GM23338 (cell line): Measurements from ENCODE around the gene CLPX. TPM values are rescaled to one million over a fixed set of nuclear protein-coding genes. Genes with fewer than 3 reads are reported as not detected.

ENCODE experiments used
- ATAC-seq: fragments of 200-7000 bp; cut with Tn5 transposase; 3 replicates; pipeline ENCODE4 v1.9.1; 2020
- DNase-seq: peaks from one replicate; pipeline ENCODE4 v3.0.0-alpha.2; 2015; ENCODE audit warnings: low spot score
- H2AFZ ChIP-seq: fragments of 200-600 bp; sonication (generic); 2 replicates; pipeline ENCODE4 v1.8.0; 2016; ENCODE audit warnings: antibody characterized with exemption, mild to moderate bottlenecking, moderate library complexity
- H3F3A ChIP-seq: fragments of 200-600 bp; sonication (generic); replicated peaks from 2 replicates; pipeline ENCODE4 v1.8.0; 2017; ENCODE audit warnings: antibody characterized with exemption, mixed run types, low read depth
- H3K27ac ChIP-seq: fragments of 200-600 bp; sonication (generic); 2 replicates; pipeline ENCODE4 v1.6.1; 2016; ENCODE audit warnings: low read depth
- H3K27me3 ChIP-seq: fragments of 200-600 bp; sonication (generic); 2 replicates; pipeline ENCODE4 v1.8.0; 2016; ENCODE audit warnings: mild to moderate bottlenecking, mixed run types, moderate library complexity; ENCODE audit not compliant: insufficient read depth
- H3K36me3 ChIP-seq: fragments of 200-600 bp; sonication (generic); 2 replicates; pipeline ENCODE4 v1.8.0; 2016; ENCODE audit warnings: mild to moderate bottlenecking; ENCODE audit not compliant: insufficient read depth
- H3K4me1 ChIP-seq: fragments of 200-600 bp; sonication (generic); 2 replicates; pipeline ENCODE4 v1.8.0; 2016; ENCODE audit warnings: mild to moderate bottlenecking, moderate library complexity; ENCODE audit not compliant: insufficient read depth
- H3K4me2 ChIP-seq: fragments of 200-600 bp; sonication (generic); 2 replicates; pipeline ENCODE4 v1.7.1; 2017; ENCODE audit warnings: mixed run types
- H3K4me3 ChIP-seq: fragments of 200-600 bp; sonication (generic); 2 replicates; pipeline ENCODE4 v1.6.1; 2016; ENCODE audit warnings: mixed run types
- H3K79me2 ChIP-seq: fragments of 200-600 bp; sonication (generic); replicated peaks from 2 replicates; pipeline ENCODE4 v1.8.0; 2017; ENCODE audit warnings: mild to moderate bottlenecking; ENCODE audit not compliant: insufficient read depth
- H3K9me2 ChIP-seq: fragments of 200-600 bp; sonication (generic); 2 replicates; pipeline ENCODE4 v1.8.0; 2017; ENCODE audit not compliant: insufficient read depth
- H4K20me1 ChIP-seq: fragments of 200-600 bp; sonication (generic); replicated peaks from 2 replicates; pipeline ENCODE4 v1.8.0; 2017; ENCODE audit warnings: mild to moderate bottlenecking; ENCODE audit not compliant: insufficient read depth
- H3K27ac Mint-ChIP-seq: 2 replicates; pipeline ENCODE4 v1.8.0; 2020; ENCODE audit warnings: inconsistent platforms, mild to moderate bottlenecking, moderate library complexity, mixed read lengths
- H3K27me3 Mint-ChIP-seq: 3 replicates; pipeline ENCODE4 v1.8.0; 2022; ENCODE audit warnings: low read depth, mild to moderate bottlenecking, moderate library complexity, mixed read lengths, inconsistent platforms; ENCODE audit not compliant: insufficient read depth, poor library complexity
- H3K36me3 Mint-ChIP-seq: 3 replicates; pipeline ENCODE4 v1.8.0; 2021; ENCODE audit warnings: low read depth, mild to moderate bottlenecking, inconsistent platforms, moderate library complexity, mixed read lengths
- H3K4me1 Mint-ChIP-seq: 3 replicates; pipeline ENCODE4 v1.8.0; 2020; ENCODE audit warnings: mild to moderate bottlenecking, inconsistent platforms, mixed read lengths
- H3K4me3 Mint-ChIP-seq: 3 replicates; pipeline ENCODE4 v1.8.0; 2021; ENCODE audit warnings: moderate library complexity, mild to moderate bottlenecking, inconsistent platforms, mixed read lengths
- H3K9me3 Mint-ChIP-seq: 3 replicates; pipeline ENCODE4 v1.8.0; 2020; ENCODE audit warnings: moderate library complexity, mild to moderate bottlenecking, inconsistent platforms, mixed read lengths
- ETS1 ChIP-seq: IDR thresholded peaks from 2 replicates; pipeline ENCODE4 v1.6.1; 2016; ENCODE audit warnings: antibody characterized with exemption
- EZH2 ChIP-seq: fragments of 200-600 bp; sonication (generic); IDR thresholded peaks from one replicate; pipeline ENCODE4 v1.8.0; 2017; ENCODE audit warnings: antibody characterized with exemption, mild to moderate bottlenecking, low read depth; ENCODE audit not compliant: unreplicated experiment
- EZH2phosphoT487 ChIP-seq: fragments of 200-600 bp; sonication (generic); IDR thresholded peaks from one replicate; pipeline ENCODE4 v1.8.1; 2018; ENCODE audit warnings: antibody characterized with exemption; ENCODE audit not compliant: unreplicated experiment
- JUNB ChIP-seq: IDR thresholded peaks from one replicate; pipeline ENCODE4 v1.6.1; 2016; ENCODE audit warnings: antibody characterized with exemption; ENCODE audit not compliant: unreplicated experiment
- STAT1 ChIP-seq: IDR thresholded peaks from one replicate; pipeline ENCODE4 v1.6.1; 2016; ENCODE audit warnings: antibody characterized with exemption; ENCODE audit not compliant: unreplicated experiment
- polyA plus RNA-seq: library from polyadenylated mRNA; unstranded; fragments of >200 nt; fragmentation: Nextera tagmentation; extraction: Ambion mirVana; gene quantifications from 2 replicates; pipeline ENCODE4 v1.2.1, GENCODE V29; 2016
- total RNA-seq: library from RNA; depleted of rRNA; stranded (reverse); fragments of >200 nt; shearing (Covaris generic); gene quantifications from 2 replicates; pipeline ENCODE4 v1.2.3, GENCODE V29; 2014

The CLPX gene
- total and polyA plus RNA-seq, 2 experiments from 2014 or later = 18.9 to 40.6 TPM

GRCh38 chr15:65211482-65211982 lies 26.4 kb upstream of the CLPX start:
- Histone ChIP-seq H3F3A (no peaks in the 10 kb centered on the region), H3K27me3 (no peaks in the 10 kb centered on the region), H2AFZ (no peak overlapping the region), H3K9me2 (no peaks in the 10 kb centered on the region; the same call in 1 of the 2 replicates), H3K4me1 (no peaks in the 10 kb centered on the region), H4K20me1 (no peaks in the 10 kb centered on the region), H3K79me2 (no peaks in the 10 kb centered on the region), H3K4me2 (no peak overlapping the region), H3K36me3 (no peaks in the 10 kb centered on the region), H3K27ac (no peak overlapping the region), H3K4me3 (no peak overlapping the region)
- no peaks in the 10 kb centered on the region for H3K9me3 Mint-ChIP-seq
- no peaks in the 10 kb centered on the region; the same call in 2 of the 3 replicates for H3K36me3 Mint-ChIP-seq
- H3K27me3 Mint-ChIP-seq = peaks cover 6% of the 10 kb centered on the region
- ATAC-seq (peak; percentile 30), DNase-seq (no peak)
- no peak overlapping the region for H3K4me3 Mint-ChIP-seq
- H3K27ac Mint-ChIP-seq = no peak overlapping the region
- H3K4me1 Mint-ChIP-seq = peaks cover 12% of the 10 kb centered on the region
- TF ChIP-seq JUNB (no peak), EZH2 (no peak), STAT1 (no peak), ETS1 (no peak)

GRCh38 chr15:65210770-65211481 lies 25.8 kb upstream of the CLPX start, which contains the start of gene CILP:
Gene CILP, minus strand, starts transcription at chr15:65211473. Its CDS starts 1,718 bp downstream, at chr15:65209755.
- no peaks in the 10 kb centered on the region for H3K36me3 ChIP-seq
- H3F3A ChIP-seq = no peaks in the 10 kb centered on the region
- Mint-ChIP-seq H3K4me1 (peaks cover 12% of the 10 kb centered on the region), H3K36me3 (no peaks in the 10 kb centered on the region; the same call in 2 of the 3 replicates), H3K4me3 (no peak within 1 kb of the TSS), H3K9me3 (no peaks in the 10 kb centered on the region), H3K27me3 (peaks cover 6% of the 10 kb centered on the region), H3K27ac (no peak within 1 kb of the TSS)
- H4K20me1 ChIP-seq = no peaks in the 10 kb centered on the region
- TF ChIP-seq EZH2phosphoT487 (no peak), ETS1 (no peak)
- DNase-seq (no peak), ATAC-seq (no peak)
- no peak within 1 kb of the TSS for H3K27ac ChIP-seq
- H3K9me2 ChIP-seq = no peaks in the 10 kb centered on the region; the same call in 1 of the 2 replicates
- peak within 1 kb of the TSS; percentile 69; the same call in 1 of the 2 replicates for H2AFZ ChIP-seq
- H3K4me1 ChIP-seq = no peaks in the 10 kb centered on the region
- H3K27me3 ChIP-seq = no peaks in the 10 kb centered on the region
- H3K4me2 ChIP-seq = no peak within 1 kb of the TSS
- H3K79me2 ChIP-seq = no peaks in the 10 kb centered on the region
- no peak within 1 kb of the TSS for H3K4me3 ChIP-seq
